Measurements from ENCODE around the gene ZRANB3.
"Not testable (repeated sequence)": the region's sequence is repeated elsewhere in the genome, so short reads cannot be mapped to it uniquely, and the experiment has no call there.

ZRANB3 gene

DNA sequence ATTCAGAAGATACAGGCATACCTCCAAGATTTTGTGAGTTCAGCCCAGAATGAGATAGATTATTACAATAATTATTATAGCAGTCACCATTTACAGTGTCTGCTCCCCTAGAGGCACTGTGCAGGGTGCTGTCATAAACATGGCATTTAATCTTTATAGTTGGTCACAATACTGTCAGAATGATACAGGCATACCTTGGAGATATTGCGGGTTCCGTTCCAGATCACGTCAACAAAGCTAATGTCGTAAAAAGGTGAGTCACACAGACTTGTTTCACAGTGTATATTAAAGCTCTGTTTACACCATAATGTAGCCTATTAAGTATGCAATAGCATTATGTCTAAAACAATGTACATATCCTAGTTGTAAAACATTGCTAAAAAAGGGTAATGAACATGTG lies 45.6 kb downstream of the ZRANB3 start:
- DNase-seq, result no peak

DNA sequence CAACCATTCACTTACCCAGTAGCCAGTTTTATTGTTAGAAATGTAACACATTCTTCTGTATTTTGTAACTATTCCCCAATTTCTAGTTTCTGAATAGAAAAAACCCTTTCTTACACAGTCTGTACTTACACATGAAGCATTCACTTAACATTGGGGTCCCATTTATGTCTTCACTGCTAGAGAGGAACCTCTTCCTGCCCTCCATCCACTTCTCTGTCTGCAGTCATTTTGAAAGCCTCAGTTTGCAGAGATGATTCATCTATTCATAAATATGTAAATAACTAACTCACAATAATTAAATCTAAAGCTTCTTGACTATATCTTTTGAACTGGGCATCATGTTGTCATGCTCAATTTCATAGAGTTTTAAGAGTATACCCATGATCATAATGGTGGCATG lies 55.9 kb downstream of the ZRANB3 start:
- DNase-seq, result no peak

DNA sequence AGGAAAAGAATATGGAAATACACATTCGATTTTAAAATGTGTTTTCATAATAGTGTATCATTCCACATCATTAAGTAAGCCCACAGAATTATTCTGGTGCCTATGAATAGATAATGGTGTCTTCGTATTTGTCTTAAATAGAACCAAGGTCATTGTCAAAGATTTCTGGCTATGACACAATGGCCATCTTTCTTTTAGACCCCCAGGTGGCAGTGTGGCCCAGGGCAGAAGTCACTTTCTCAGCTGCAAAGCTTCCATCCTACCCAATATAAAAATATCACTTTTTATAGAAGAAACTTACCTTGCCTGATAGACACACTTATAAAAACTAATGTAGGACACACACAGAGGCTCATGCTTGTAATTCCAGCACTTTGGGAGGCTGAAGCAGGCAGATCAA lies 57.5 kb downstream of the ZRANB3 start:
- DNase-seq, result no peak

DNA sequence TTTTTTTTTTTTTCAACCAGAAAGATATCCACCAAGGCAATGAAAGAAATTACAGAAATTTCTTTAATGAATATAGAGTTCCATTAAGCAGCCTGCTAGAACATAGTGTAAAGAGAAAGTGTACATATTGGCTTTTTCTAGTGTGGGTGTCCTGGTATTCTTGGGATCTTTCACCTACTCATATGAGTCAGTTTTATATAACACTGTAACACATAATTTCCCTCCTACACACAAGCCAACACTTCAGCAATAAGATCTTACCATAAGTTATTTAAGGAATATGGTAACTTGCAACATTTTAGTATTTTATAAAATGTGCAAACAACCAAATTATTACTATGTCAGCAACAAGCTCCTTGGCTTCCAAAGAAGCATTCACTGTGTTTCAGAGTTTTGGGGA lies 59.9 kb downstream of the ZRANB3 start:
- DNase-seq, result no peak

DNA sequence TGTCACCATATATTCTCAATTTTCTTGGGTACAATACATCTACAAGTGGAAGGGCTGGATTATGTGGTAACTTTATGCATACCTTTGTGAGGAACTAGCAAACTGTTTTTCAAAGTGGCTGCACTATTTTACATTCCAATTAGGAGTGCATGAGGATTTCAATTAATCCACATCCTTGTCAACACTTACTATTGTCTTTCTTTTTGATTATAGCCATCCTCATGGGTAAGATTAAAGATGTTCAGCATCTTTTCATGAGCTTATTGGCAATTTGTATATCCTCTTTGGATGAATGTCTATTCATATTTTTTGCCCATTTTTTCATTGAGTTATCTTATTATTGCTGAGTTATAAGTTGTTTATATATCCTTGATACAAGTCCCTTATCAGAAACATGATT lies 73.7 kb downstream of the ZRANB3 start:
- no peak for DNase-seq

DNA sequence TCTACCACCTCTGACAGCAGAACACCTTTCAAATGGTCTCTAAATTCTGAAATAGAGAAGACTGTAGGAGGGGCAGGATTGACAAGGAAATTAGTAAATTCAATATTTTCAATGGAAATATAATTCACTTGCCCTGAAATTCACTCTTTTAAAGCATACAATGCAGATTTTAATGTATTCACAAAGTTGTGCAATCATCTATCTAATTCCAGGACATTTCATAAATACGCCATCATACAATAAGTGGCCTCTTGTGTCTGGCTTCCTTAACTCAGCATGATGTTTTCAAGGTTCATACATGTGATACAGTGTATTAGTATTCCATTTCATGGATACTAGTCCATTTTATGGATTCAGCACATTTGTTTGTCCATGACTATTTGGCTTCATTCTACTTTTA lies 74.2 kb downstream of the ZRANB3 start:
- DNase-seq, result no peak

DNA sequence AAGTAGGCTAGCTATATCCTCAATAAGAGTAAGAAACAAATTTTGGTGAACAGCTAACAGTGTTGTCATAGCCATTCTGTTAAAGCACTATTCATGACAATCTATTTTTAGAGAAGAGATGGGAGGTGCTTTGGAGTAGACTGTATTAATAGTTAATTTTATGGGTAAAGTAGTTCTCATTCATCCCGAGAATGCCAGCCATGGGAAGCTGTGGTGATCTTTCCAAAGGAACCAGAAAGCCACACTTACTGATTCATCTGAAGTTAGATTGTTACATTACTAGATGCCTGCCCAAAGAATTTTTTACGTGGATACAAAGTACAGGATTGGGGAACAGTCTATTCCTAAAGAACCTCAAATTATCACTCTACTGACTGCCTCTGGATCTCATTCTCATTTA lies 74.6 kb downstream of the ZRANB3 start:
- no peak for DNase-seq

DNA sequence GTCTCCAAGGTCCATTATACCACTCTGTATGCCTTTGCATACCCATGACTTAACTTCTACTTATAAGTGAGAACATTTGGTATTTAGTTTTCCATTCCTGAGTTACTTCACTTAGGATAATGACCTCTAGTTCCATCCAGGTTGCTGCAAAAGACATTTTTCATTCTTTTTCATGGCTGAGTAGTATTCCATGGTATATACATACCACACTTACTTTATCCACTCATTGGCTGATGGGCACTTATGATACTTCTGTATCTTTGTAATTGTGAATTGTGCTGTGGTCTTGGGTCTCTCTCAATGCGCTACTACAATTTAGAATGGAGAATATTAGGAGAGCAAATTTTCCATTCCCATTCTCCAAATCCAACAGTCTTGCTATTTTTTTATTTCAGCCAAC lies 76.4 kb downstream of the ZRANB3 start:
- DNase-seq, result no peak

DNA sequence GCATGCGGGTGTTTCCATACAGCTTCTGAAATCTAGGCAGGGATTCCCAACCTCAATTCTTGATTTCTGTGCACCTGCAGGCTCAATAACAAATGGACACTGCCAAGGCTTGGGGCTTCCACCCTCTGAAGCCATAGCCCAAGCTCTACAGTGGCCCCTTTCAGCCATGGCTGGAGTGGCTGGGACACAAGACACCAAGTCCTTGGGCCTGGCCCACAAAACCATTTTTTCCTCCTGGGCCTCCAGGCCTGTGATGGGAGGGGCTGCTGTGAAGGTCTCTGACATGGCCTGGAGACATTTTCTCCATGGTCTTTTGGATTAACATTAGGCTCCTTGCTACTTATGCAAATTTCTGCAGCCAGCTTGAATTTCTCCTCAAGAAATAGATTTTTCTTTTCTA lies 78.0 kb downstream of the ZRANB3 start:
- DNase-seq, result not testable (repeated sequence)

DNA sequence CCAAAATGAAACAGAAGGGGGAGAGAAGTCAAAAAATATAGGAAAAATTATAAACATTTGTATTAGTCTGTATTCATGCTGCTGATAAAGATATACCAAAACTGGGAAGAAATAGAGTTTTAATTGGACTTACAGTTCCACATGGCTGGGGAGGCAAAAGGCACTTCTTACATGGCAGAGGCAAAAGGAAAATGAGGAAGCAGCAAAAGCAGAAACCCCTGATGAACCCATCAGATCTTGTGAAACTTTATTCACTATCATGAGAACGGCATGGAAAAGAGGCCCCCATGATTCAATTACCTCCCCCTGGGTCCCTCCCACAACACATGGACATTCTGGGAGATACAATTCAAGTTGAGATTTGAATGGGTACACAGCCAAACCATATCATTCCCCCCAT lies 79.1 kb downstream of the ZRANB3 start:
- DNase-seq, result no peak

DNA sequence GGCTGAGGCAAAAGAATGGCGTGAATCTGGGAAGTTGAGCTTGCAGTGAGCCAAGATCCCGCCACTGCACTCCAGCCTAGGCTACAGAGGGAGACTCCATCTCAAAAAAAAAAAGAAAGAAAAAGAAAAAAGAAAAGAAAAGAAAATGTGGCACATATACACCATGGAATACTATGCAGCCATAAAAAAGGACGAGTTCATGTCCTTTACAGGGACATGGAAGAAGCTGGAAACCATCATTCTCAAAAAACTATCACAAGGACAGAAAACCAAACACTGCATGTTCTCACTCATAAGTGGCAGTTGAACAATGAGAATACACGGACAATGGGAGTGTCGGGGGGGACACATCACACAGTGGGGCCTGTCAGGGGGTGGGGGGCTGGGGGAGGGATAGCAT lies 88.0 kb downstream of the ZRANB3 start:
- DNase-seq, result not testable (repeated sequence)

DNA sequence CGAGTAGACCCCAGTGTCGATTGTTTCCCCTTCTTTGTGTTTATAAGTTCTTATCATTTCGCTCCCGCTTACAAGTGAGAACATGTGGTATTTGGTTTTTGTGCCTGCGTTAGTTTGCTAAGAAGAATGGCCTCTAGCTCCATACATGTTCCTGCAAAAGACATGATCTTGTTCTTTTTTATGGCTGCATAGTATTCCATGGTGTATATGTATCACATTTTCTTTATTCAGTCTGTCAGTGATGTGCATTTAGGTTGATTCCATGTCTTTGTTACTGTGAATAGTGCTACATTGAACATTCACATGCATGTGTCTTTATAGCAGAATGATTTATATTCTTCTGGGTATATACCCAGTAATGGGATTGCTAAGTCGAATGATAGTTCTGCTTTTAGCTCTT lies 95.9 kb downstream of the ZRANB3 start:
- DNase-seq, result not testable (repeated sequence)

DNA sequence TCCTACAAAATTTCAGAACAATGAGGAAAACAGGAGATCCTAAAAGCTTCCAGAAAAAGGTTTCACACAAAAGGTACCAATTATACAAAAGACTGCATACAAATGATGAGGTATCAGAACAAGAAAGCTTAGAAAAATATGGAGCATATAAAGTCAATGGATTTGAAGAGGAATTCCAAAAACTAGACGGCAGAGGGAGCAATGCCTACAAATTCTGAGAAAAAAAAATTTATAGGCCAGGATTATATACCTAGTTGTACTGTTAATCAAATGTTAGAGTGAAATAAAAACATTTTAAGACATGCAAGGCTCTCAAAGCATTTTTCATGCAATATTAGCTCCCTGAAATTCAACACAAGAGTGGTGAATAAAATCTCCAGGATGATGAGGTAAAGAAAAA lies 106.2 kb downstream of the ZRANB3 start:
- no peak for DNase-seq

DNA sequence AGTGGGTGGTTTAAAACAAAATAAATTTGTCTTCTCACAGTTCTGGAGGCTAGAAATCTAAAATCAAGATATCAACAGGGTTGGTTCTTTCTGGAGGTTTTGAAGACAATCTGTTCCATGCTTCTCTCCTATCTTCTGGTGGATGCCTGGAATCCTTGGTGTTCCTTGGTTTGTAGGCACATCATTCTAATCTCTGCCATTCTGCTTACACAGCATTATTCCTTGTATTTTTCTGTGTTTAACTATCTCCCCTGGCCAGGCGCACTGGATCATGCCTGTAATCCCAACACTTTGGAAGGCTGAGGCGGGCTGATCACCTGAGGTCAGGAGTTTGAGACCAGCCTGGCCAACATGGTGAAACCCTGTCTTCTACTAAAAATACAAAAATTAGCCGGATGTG lies 108.1 kb downstream of the ZRANB3 start:
- DNase-seq, result no peak

DNA sequence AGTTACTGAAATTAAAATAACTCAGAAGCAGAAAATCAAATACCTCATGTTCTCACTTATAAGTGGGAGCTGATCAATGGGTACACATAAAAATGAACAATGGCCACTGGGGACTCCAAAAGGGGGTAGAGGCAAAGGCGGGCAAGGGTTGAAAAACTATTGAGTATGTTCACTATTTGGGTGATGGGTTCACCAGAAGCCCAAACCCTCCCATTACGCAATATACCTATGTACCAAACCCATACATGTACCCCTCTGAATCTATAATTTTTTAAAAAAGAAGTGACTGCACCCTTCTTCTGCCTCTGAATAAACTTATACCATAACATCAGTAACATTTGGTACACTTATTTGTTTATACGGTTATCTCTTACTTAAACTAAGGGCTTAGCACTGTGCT lies 119.4 kb downstream of the ZRANB3 start:
- no peak for DNase-seq

DNA sequence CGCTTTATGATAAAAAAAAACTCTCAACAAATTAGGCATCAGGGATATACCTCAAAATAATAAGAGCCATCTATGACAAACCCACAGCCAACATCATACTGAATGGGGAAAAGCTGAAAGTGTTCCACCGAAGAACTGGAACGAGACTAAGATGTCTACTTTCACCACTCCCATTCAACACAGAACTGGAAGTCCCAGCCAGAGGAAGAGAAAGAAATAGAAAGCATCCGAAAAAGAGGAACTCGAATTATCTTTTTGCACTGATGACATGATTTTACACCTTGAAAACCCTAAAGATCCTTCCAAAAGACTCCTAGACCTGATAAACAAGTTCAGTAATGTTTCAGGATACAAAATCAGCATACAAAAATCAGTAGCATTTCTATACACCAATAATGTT lies 121.6 kb downstream of the ZRANB3 start:
- DNase-seq, result no peak

DNA sequence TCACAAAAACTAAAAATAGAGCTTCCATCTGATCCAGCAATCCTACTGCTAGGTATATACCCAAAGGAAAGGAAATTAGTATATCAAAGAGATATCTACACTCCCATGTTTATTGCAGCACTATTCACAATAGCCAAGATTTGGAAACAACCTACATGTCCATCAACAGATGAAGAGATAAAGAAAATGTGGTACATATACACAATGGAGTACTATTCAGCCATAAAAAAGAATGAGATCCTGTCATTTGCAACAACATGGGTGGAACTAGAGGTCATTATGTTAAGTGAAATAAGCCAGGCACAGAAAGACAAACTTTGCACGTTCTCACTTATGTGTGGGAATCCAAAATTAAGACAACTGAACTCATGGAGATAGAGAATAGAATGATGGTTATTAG lies 134.8 kb downstream of the ZRANB3 start:
- DNase-seq, result not testable (repeated sequence)

DNA sequence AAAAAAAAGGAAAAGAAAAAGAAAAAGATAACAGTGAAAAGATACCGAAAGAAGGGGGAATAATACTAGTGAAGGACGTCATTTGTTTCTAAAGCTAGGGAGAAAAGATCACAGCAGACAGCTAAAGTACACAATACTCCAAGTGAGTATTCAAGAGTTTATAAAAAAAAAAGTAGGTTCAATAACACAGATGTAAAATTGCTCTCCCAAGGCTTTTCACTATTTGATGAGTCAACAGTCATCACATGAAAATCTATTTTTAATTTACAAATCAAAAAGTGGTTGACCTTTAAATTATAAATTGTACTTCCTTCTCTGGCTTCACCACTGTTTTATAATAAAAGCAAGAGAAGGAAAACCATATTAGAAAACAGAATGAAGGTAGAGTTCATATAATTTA lies 144.0 kb downstream of the ZRANB3 start:
- no peak for DNase-seq

DNA sequence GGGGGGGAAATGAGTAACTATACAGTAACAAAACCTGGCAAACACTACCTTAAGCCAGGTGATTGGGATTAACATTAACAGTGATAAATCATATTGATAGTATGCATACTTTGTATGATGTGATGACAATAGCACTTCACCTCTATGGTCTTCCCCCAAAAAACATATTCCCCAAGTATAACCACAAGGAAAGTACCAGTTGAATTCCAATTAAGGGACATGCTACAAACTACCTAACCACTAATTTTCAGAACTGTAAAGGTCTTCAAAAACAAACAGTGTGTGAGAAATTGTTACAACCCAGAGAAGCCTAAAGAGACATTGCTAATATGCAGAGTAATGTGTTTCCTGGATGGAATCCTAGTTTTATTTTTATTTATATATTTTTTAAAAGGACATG lies 152.4 kb downstream of the ZRANB3 start:
- DNase-seq, result no peak

DNA sequence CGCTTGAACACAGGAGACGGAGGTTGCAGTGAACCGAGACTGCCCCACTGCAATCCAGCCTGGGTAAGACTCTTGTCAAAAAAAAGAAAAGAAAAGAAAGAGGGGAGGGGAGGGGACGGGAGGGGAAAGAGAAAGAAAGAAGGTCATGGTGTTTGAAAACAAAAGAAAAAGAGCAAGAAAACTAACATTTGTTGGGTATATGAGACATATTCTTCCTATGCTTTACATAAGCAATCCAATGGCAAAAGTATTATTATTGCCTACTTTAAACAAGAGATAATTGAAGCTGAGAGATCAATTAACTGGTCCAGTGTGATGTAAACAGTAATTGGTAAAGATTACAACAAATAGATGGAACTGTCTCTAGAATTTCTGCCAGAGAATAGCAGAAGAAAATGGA lies 157.3 kb downstream of the ZRANB3 start:
- DNase-seq, result no peak

DNA sequence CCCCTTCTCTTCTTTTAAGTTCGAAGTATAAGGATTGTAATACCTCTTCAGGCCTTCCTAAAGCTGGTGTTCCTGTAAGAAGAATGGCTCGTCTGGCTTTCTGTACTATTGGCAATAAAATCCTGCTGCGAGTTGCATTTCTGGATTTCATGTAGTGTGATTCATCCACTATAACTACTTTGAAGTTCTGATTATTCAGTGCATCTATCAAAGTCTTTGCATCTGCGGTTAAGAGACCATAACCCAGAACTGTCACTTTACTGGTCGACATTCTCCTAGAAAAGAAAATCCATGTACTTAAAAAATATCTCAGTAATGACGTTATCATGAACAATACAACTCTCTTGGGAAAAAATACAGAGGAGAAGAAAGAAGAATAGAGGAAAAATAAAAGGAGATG lies 181.1 kb downstream of the ZRANB3 start:
- DNase-seq, result no peak

DNA sequence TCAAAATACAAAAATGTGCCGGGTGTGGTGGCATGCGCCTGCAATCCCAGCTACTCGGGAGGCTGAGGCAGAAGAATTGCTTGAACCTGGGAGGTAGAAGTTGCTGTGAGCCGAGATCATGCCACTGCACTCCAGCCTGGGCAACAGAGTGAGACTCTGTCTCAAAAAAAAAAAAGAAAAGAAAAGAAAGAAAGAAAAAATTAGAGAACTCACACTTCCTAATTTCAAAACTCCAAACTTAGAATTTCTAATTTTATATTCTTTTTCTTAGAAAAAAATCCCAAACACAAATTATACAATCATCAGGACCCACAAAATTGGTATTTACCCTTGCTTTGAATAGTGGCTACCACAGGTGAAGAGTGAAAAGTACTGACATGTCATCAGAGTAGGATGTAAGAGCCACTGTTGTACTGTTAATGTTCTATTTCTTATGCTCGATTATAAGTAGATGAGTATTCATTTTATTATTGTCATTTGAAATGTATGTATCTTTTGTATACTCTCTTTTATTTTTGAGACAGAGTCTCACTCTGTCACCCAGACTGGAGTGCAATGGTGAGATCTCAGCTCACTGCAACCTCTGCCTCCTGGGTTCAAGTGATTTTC lies 182.8 kb downstream of the ZRANB3 start:
- DNase-seq, result not testable (repeated sequence)

DNA sequence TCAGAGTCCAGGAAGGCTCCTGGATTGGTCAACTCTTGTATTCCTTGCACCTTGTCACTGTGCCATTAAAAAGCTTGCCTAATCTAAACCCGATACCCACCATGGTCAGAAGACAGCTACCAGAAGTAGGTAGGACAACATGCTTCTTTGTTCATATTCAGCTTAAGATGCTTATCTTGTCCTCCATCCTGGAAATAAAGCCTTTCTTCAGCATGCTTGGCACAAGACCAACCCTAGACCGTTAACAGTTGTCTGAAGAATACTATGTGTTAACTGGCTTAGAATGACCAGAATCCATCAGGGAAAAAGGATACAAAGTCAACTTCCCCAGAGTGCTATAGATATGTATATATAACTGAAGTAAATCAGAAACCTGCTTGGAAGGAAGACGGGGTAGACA lies 193.9 kb downstream of the ZRANB3 start:
- DNase-seq, result no peak

DNA sequence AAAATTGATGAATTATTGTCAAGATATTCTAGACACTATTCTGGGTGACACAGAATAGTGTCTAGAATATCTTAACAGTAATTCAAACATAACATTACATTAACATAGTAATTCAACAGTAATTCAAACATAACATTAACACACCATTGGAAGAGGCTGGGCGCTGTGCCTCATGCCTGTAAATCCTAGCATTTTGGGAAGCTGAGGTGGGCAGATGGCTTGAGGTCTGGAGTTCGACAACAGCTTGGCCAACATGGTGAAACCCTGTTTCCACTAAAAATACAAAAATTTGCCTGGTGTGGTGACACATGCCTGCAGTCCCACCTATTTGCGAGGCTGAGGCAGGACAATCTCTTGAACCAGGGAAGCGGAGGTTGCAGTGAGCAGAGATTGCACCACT lies 195.8 kb downstream of the ZRANB3 start:
- no peak for DNase-seq

DNA sequence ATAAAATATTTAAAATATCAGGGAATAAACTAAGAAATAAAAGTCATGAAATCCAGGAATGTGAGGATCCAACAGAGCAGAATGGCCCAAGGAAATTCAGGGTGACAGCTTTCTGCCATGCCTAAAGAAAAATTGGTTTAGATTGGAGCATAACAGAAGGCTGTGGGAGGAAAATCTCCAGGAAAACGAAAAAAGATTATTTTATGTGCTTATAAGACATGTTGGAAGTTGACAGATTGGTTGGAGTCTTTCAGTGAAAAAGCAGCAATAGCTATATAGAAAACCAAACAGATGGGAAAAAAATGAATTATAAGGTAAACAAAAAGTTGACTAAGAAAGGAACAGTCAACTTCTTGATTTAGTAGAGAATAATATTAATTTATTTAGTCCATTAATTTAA lies 203.9 kb downstream of the ZRANB3 start:
- DNase-seq, result no peak

Measured in effector CD8-positive, alpha-beta T cell (primary cell).